DMS114 treated with DMSO at 0.1 percent for 48 hours (cell line): Measurements from ENCODE around the gene GINS1.
"Not testable (repeated sequence)": the region's sequence is repeated elsewhere in the genome, so short reads cannot be mapped to it uniquely, and the experiment has no call there.

Experiments used
- DNase-seq: peaks from one replicate; lab custom pipeline; 2025; ENCODE audit not compliant: unreplicated experiment; lab: John Stamatoyannopoulos, UW

Gene GINS1

GRCh38 chr20:25389858-25390537 lies 17.5 kb upstream of the GINS1 start:
- DNase-seq: no peak

- DNase-seq: peak; percentile 82
Observed at GRCh38 chr20:25390538-25391528, 16.6 kb upstream of the GINS1 start, which contains the start of gene ABHD12. Gene ABHD12 (minus strand): TSS chr20:25390835. CDS start chr20:25390703, 132 bp downstream.

- no peak for DNase-seq
Observed at GRCh38 chr20:25394276-25394675, 13.2 kb upstream of the GINS1 start.

- no peak for DNase-seq
Observed at GRCh38 chr20:25394996-25395395, 12.5 kb upstream of the GINS1 start.

GRCh38 chr20:25397096-25397495 lies 10.4 kb upstream of the GINS1 start:
- DNase-seq: no peak

- DNase-seq: no peak
Observed at GRCh38 chr20:25397821-25398220, 9.7 kb upstream of the GINS1 start.

- no peak for DNase-seq
Observed at GRCh38 chr20:25398376-25399036, 9.0 kb upstream of the GINS1 start.

- peak; percentile 52 for DNase-seq
Observed at GRCh38 chr20:25399037-25399430, 8.4 kb upstream of the GINS1 start.

- not testable (repeated sequence) for DNase-seq
Observed at GRCh38 chr20:25400291-25400732, 7.2 kb upstream of the GINS1 start.

- no peak for DNase-seq
Observed at GRCh38 chr20:25402583-25402982, 4.9 kb upstream of the GINS1 start.

- DNase-seq: no peak
Observed at GRCh38 chr20:25408170-25408547, 686 bp downstream of the GINS1 start.

- no peak for DNase-seq
Observed at GRCh38 chr20:25408890-25409289, 1.4 kb downstream of the GINS1 start.

- DNase-seq: no peak
Observed at GRCh38 chr20:25418776-25419175, 11.3 kb downstream of the GINS1 start.

GRCh38 chr20:25421102-25421501 lies 13.6 kb downstream of the GINS1 start:
- no peak for DNase-seq

GRCh38 chr20:25422032-25422431 lies 14.6 kb downstream of the GINS1 start:
- no peak for DNase-seq

- DNase-seq: no peak
Observed at GRCh38 chr20:25424536-25424935, 17.1 kb downstream of the GINS1 start.

- DNase-seq: no peak
Observed at GRCh38 chr20:25437153-25437581, 29.7 kb downstream of the GINS1 start.

- DNase-seq: no peak
Observed at GRCh38 chr20:25439328-25439727, 31.9 kb downstream of the GINS1 start.

- DNase-seq: no peak
Observed at GRCh38 chr20:25444556-25444955, 37.1 kb downstream of the GINS1 start.

- DNase-seq: no peak
Observed at GRCh38 chr20:25447671-25448070, 40.2 kb downstream of the GINS1 start.

- no peak for DNase-seq
Observed at GRCh38 chr20:25452333-25452732, 44.9 kb downstream of the GINS1 start.
